Tibial nerve (tissue), 4 donors: ENCODE results near the gene RAB14. TPM values are rescaled to one million over a fixed set of nuclear protein-coding genes. Genes with fewer than 3 reads are reported as not detected.

Source experiments
- DNase-seq, 2 donors: peaks; one replicate each; pipeline ENCODE4 v3.0.0-alpha.2; 2019; ENCODE audit warnings: low spot score in 2 of 2
- H3K27ac ChIP-seq, 4 donors: fragments of 200-600 bp; sonication (generic) in 3 of 4; one replicate each; pipeline ENCODE4 v1.5.1; 2017 to 2019; ENCODE audit warnings: mild to moderate bottlenecking in 1 of 4
- H3K27me3 ChIP-seq, 2 donors: fragments of 200-600 bp; sonication (generic) in 1 of 2; one replicate each; pipeline versions ENCODE4 v1.5.1 to v1.6.0; 2017 to 2019
- H3K36me3 ChIP-seq, 3 donors: fragments of 200-600 bp; sonication (generic); one replicate each; pipeline ENCODE4 v1.5.1; 2018 to 2019
- H3K4me1 ChIP-seq, 4 donors: fragments of 200-600 bp; sonication (generic) in 3 of 4; one replicate each; pipeline ENCODE4 v1.5.1; 2017 to 2019
- H3K4me3 ChIP-seq, 4 donors: fragments of 200-600 bp; sonication (generic) in 3 of 4; one replicate each; pipeline ENCODE4 v1.5.1; 2017 to 2019; ENCODE audit warnings: mild to moderate bottlenecking in 1 of 4, moderate library complexity in 1 of 4
- H3K9me3 ChIP-seq, 4 donors: fragments of 200-600 bp; sonication (generic) in 3 of 4; one replicate each; pipeline ENCODE4 v1.5.1; 2017 to 2019
- EP300 ChIP-seq, 2 donors: sonication (generic); formaldehyde crosslinking; IDR thresholded peaks; one replicate each; pipeline ENCODE4 v1.6.1; 2017; ENCODE audit warnings: antibody characterized with exemption in 2 of 2, mild to moderate bottlenecking in 1 of 2
- POLR2A ChIP-seq, 2 donors: fragments of 450-650 bp; IDR thresholded peaks; one replicate each; pipeline ENCODE4 v1.6.1; 2017; ENCODE audit warnings: antibody characterized with exemption in 2 of 2, mild to moderate bottlenecking in 2 of 2, moderate library complexity in 2 of 2
- WGBS, 2 donors: methylation state at CpG; one replicate each; pipeline ENCODE4 v1.1.5; 2018; 5-methylcytosine and 5-hydroxymethylcytosine counted together
- total RNA-seq, 4 donors: library from RNA; depleted of rRNA; stranded (reverse); fragments of >200 nt; gene quantifications; one replicate each; pipeline ENCODE4 v1.1.0, GENCODE V29; 2016
- TF ChIP-seq, protein P1 (sequence below), 5 experiments: fragments of 200-600 bp in 3 of 5; fragments of 450-650 bp in 2 of 5; sonication (generic) in 3 of 5; IDR thresholded peaks; one replicate each; pipeline ENCODE4 v1.5.1; 2016 to 2019; ENCODE audit warnings: antibody characterized with exemption in 5 of 5, mild to moderate bottlenecking in 3 of 5, moderate library complexity in 2 of 5

Gene RAB14
- total RNA-seq, 4 donors from 2014 or later, result 36.3 to 45.4 (median 40.6) TPM

DNA sequence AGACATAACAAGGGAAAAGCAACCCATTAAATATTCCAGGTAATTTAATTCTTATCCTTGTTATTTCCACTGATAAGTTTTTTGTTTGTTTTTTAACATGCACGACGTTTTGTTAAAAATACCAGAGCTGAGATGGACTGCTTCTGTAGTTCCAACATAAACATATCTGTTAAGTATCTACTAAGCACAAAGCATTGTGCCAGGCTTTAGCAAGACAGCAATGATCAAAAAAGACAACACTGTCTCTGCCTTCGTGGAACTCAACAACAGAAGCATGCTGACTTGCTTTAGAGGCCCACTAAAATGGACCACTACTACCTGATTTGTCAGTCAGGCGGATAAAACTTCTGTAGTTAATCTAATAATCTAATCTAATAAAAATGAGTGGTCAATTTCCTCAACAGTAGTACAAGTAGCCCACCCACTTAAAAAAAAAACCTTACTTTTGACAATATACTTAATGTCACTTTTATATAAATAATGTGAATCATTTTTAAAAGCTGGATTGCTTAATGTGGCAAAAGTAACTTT, 3.1 kb downstream of the RAB14 start:
- H3K4me3 ChIP-seq, result no peak overlapping the region
- no peaks in the 10 kb centered on the region for H3K27me3 ChIP-seq
- H3K4me1 ChIP-seq, result peaks cover 0 to 76% (median 57%) of the 10 kb centered on the region in 4 donors
- H3K36me3 ChIP-seq, result no peaks in the 10 kb centered on the region
- H3K27ac ChIP-seq, result no peak overlapping the region
- 32 to 34% methylated on average over 4 of the region's 4 CpGs for WGBS, 2 donors
- H3K9me3 ChIP-seq, result no peaks in the 10 kb centered on the region
- no peak for TF ChIP-seq EP300 (IDR thresholded peaks at IDR 0.05)
- DNase-seq, result no peak

DNA sequence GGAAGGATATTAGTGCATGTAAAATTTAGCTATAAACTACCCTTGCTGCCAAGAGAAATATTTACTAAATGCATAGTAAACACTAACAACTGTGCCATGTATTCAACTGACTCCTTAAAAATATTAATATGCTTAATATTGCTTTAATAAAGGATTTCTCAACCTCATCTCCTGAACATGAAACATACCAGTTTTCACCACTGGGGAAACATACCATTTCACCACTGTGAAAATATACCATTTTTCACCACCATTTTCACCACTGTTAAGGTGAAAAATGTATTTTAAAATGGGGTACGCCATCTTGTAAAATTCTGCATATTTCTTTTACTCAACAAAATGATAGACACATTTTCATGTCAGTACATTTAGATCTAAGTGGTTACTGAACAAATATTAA, 4.5 kb downstream of the RAB14 start:
- WGBS, 2 donors, result 96 to 100% methylated on average over 1 of the region's 1 CpG
- no peak overlapping the region for H3K27ac ChIP-seq
- H3K4me3 ChIP-seq, result no peak overlapping the region
- H3K36me3 ChIP-seq, result no peaks in the 10 kb centered on the region
- peaks cover 0 to 87% (median 66%) of the 10 kb centered on the region in 4 donors for H3K4me1 ChIP-seq
- no peaks in the 10 kb centered on the region for H3K9me3 ChIP-seq
- no peak for DNase-seq
- H3K27me3 ChIP-seq, result no peaks in the 10 kb centered on the region
- TF ChIP-seq, protein P1, sequence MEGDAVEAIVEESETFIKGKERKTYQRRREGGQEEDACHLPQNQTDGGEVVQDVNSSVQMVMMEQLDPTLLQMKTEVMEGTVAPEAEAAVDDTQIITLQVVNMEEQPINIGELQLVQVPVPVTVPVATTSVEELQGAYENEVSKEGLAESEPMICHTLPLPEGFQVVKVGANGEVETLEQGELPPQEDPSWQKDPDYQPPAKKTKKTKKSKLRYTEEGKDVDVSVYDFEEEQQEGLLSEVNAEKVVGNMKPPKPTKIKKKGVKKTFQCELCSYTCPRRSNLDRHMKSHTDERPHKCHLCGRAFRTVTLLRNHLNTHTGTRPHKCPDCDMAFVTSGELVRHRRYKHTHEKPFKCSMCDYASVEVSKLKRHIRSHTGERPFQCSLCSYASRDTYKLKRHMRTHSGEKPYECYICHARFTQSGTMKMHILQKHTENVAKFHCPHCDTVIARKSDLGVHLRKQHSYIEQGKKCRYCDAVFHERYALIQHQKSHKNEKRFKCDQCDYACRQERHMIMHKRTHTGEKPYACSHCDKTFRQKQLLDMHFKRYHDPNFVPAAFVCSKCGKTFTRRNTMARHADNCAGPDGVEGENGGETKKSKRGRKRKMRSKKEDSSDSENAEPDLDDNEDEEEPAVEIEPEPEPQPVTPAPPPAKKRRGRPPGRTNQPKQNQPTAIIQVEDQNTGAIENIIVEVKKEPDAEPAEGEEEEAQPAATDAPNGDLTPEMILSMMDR (IDR thresholded peaks at IDR 0.05), result no peak
- no peak for TF ChIP-seq POLR2A (IDR thresholded peaks at IDR 0.05)
- no peak for TF ChIP-seq EP300 (IDR thresholded peaks at IDR 0.05)

DNA sequence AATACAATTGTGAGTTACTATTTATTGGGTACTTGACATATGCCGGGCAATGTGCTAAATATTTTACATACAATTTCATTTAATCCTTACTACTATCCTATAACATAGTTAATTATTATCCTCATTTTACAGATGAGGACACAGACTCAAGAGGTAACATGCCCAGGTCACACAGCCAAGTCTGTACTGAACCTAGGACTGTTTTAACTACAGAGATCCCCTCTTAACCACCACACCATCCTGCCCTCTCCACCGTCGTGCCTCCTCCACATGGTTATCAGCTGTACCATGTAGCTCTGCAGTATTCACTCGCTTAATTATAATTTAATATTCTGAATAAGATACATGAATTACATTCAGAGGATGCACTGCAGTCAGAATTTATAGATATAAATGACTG, 5.3 kb downstream of the RAB14 start:
- DNase-seq, result no peak
- H3K27ac ChIP-seq, result no peak overlapping the region
- no peaks in the 10 kb centered on the region for H3K36me3 ChIP-seq
- no peaks in the 10 kb centered on the region for H3K27me3 ChIP-seq
- H3K9me3 ChIP-seq, result no peaks in the 10 kb centered on the region
- peaks cover 0 to 93% (median 70%) of the 10 kb centered on the region in 4 donors for H3K4me1 ChIP-seq
- WGBS, 2 donors, result 53 to 56% methylated on average over 4 of the region's 4 CpGs
- TF ChIP-seq, protein P1 (IDR thresholded peaks at IDR 0.05), result no peak
- no peak for TF ChIP-seq EP300 (IDR thresholded peaks at IDR 0.05)
- TF ChIP-seq POLR2A (IDR thresholded peaks at IDR 0.05), result no peak
- no peak overlapping the region for H3K4me3 ChIP-seq

DNA sequence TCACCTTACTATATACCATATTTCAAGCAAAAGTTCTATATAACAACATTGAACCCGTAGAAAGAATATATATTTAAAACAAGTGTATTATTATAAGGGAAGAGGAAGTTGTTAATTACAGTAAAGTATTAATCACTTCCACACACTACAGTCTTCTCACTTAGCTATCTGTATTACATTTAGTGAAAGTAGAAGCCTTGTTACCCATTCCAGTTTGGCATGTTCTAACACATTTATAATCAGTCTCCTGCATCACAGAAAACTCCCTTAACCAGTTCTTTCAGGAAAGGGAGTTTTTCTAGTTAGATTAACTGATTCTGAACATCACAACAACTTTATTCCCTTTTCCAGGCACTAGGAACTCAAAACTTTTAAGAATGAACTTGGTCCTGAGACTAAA, 6.9 kb downstream of the RAB14 start:
- Histone ChIP-seq H3K9me3 (no peaks in the 10 kb centered on the region), H3K4me1 (peaks cover 0 to 100% (median 64%) of the 10 kb centered on the region in 4 donors), H3K27ac (no peak overlapping the region), H3K27me3 (no peaks in the 10 kb centered on the region), H3K4me3 (no peak overlapping the region), H3K36me3 (no peaks in the 10 kb centered on the region)
- TF ChIP-seq, protein P1 (IDR thresholded peaks at IDR 0.05), result no peak
- TF ChIP-seq EP300 (IDR thresholded peaks at IDR 0.05) (no peak), POLR2A (IDR thresholded peaks at IDR 0.05) (no peak)
- DNase-seq, result no peak
- WGBS, 2 donors, result 13 to 16% methylated on average over 1 of the region's 1 CpG

DNA sequence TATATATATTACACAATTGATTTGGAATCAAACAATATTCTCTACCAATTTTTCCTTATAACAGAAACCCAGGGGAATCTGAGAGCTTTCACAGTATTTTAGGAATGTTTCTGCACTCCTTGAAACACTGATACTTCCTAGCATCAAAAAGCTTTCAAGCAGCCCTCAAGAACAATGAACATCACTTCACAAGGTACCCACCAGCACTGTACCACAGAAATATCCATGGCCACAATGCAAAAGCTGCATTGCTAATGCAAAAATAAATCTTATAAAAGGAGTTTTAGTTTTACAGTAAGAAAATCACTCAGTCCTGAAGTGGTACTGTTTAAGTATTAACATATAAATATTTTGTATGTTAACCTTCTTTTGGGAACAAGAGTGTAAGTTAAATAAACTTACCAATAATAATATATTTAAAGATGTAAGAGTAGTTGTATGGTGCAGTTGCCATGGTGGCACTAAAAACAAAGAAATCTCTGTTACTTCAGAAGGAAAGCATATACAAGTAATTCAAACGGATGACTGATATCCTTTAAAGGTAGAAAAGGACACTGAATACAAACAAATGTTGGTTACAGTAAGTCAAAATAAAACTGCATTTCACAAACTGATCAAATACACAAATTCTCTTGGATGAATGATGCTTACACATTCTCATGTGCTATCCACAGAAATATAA, 8.6 kb downstream of the RAB14 start:
- H3K9me3 ChIP-seq, result no peaks in the 10 kb centered on the region
- no peak for DNase-seq
- no peak overlapping the region for H3K27ac ChIP-seq
- 0 to 15% methylated on average over 1 of the region's 1 CpG for WGBS, 2 donors
- TF ChIP-seq, protein P1 (IDR thresholded peaks at IDR 0.05), result no peak
- TF ChIP-seq EP300 (IDR thresholded peaks at IDR 0.05) (no peak), POLR2A (IDR thresholded peaks at IDR 0.05) (no peak)
- peaks cover 0 to 91% (median 50%) of the 10 kb centered on the region in 4 donors for H3K4me1 ChIP-seq
- no peaks in the 10 kb centered on the region for H3K36me3 ChIP-seq
- no peaks in the 10 kb centered on the region for H3K27me3 ChIP-seq
- no peak overlapping the region for H3K4me3 ChIP-seq
